NOMO-1 treated with DMSO at 0.1 percent for 48 hours (cell line): Measurements from ENCODE around the gene CACHD1.
A peak's percentile ranks its signal among the peaks of the same experiment; 100 is the strongest.

Experiments
- DNase-seq: peaks from one replicate; lab custom pipeline; 2025; ENCODE audit not compliant: unreplicated experiment; lab: John Stamatoyannopoulos, UW

The CACHD1 gene

DNA sequence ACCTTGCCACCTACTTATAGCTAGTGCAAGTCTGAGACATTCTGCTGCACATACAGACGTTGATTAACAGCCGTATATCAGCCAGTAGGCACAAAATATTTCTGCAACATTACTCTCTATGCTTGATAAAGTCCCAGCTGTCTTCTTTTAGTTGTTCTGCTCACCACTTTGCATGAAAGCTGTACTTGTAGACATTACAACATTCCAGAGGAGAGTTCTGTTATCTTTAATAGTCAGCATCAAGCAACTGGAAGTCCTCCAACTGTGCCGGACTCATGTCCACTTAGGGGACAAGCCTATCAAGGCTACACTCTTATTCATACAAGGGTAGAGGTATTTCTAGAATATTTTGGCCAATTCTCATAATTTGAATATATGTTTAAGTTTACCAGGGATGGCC, 50.0 kb downstream of the CACHD1 start:
- DNase-seq: no peak

DNA sequence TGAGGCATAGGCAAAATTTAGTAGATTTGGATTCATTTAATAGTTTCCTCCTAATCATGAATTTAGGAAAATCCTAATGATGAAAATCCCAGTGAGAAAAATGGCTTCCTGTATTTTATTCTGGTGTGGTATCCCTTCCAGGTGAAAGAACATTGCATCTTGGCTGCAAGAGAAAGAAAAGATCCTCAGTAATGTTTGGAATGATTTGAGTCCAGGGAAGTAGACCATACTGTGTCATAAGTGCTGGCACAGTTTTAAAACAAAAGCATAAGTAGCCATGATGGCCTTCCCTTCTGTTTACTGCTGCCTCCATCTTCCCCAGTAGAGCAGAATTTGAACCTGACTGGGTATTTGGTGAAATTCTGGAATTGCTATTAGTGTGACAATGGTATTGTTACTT, 52.8 kb downstream of the CACHD1 start:
- no peak for DNase-seq

DNA sequence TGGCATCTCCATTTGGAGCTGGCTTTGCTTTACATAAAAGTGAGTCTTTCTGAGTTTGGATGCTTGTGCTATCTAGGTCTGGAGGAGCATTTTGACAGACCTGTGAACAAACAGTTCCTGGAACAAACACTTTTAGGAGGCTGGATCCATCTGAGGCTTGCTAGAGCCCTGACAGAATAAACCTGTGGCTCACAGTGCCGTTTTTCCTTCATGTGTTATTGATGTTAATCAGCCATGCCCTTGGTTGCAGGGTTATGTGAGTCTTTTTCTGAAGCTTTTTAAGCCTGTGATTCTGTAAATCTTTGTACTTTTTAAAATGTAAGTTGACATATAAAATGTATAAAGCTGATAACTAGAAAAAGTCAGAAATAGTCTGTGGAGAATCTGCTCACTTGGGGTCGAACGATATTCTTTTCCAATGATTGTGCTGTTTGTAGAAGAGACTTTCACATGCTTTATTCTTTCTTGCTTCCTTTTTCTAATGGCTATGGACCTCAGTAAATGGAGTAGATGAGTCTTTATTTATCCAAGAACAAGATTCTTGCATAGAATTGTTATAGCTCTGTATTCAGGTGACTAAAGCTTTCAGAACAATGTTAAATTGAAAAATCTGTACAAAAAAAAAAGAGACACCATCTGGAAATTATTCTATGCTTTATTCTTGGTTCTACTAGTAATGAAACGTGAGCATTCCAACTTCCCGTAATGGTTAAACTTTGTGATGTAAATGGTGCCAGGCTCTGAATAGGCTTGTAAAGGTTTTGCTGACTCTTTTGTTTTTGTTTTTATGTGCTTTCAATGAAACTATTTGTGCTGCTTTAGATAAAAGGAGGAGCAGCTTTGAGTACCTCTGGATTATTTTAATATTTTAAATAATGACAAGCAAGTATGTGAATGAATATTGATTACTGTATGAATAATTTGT, 53.7 kb downstream of the CACHD1 start:
- DNase-seq: no peak

- no peak for DNase-seq
These were observed 54.7 kb downstream of the CACHD1 start for GRCh38 chr1:64524614-64525013.

DNA sequence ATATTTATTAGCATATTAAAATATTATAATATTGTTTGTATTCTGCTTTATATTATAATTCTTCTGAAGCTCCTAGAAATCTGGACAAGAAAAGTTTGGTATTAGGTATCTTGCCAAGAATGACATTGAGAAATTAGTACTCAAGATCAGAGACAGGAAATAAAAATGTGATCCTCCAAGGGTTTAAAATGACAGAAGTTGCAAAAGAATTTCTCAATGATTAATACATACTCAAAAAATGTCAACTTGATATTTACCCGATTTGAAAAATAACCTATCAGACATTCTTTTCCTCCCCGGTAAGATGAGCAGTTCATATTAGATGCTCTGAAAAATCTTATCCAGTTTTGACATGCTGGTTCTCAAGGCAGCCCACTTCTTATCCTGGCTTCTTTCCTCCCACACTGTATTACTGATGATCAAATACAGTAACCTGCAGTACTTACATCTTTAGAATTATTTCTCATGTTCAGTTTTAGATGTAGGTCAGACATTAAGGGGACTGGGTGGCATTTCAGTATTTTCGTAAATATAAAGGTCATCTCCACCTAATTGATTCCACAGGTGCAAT, 55.3 kb downstream of the CACHD1 start:
- no peak for DNase-seq

- DNase-seq: no peak
These were observed 56.4 kb downstream of the CACHD1 start for GRCh38 chr1:64526312-64526711.

- peak; percentile 53 for DNase-seq
These were observed 57.2 kb downstream of the CACHD1 start for GRCh38 chr1:64527165-64527564.

- DNase-seq: no peak
These were observed 57.9 kb downstream of the CACHD1 start for GRCh38 chr1:64527786-64528185.

- no peak for DNase-seq
These were observed 61.2 kb downstream of the CACHD1 start for GRCh38 chr1:64530969-64531692.

DNA sequence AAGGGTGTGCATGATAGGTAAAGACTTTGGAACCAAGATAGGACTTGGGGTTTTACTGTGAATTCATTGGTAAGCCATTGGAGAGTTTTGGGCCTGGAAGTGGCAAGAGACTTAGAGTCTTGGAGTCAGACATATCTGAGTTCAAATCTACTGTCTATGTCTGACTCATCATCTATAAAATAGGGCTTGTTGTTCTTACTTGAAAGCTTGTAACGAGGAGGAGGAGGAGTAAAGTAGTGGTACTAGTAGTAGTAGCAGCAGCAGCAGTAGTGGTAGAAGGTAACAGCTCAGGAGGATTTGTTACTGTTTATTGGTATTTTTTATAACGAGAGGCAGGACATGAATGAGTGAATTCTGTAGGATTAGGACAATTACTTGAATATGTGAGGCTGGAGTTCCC, 62.7 kb downstream of the CACHD1 start:
- DNase-seq: no peak

DNA sequence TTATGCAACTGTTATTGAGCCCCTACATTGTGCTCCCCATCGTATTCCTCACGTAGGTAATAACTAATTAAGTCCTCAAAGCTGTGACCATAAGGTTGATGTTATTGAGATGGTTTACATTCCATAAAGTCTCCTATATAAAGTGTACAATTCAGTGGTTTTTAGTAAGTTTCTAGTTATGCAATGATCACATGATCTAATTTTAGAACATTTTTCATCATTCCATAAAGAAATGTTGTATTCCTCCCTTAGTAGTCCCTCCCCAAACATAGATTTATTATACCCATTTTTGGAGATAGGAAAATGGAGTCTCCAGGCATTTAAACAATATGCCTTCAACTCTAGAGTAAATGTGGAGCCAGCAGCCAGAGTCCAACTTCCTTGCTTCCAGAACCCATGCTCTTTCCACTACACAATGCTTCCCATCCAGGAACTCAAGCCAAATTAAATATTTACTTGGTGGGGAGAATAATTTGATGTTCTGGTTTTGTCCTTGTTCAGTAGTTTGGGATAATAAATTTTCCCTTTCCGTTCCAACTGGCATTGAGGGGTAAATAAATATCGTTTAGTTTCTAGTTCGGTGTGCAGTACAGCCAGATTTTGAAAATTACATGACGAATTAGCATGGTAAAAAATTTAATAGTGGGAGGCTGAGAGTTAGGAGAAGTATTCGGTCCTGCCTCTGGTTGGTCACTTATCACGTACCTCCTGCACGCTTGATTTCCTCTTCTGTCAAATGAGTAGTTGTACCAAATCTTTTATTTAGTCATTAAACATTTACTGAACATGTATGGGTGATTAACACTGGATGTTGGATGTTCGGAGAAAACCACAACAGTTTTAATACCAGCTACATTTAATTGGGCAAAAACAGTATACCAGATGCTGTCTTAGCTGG, 66.3 kb downstream of the CACHD1 start:
- DNase-seq: no peak

GRCh38 chr1:64536836-64537490, 67.0 kb downstream of the CACHD1 start:
- DNase-seq: no peak

DNA sequence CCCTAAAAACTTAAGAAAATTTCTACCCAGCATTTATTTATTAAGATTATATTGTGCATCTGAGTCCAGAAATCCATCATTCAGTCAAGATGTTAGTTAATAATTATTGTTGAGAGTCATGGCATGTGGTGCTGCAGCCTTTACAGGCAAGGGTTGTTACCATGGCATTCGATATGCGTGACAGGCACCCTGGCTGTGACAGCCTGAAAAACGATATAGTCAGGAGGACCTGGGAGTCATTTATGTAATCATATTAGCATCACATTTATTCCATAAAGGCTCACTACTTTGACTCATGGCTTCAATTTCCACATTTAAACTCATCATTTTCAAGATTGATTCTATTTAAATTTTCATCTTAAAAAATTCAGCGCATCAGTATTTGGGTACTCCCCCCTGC, 68.0 kb downstream of the CACHD1 start:
- no peak for DNase-seq

DNA sequence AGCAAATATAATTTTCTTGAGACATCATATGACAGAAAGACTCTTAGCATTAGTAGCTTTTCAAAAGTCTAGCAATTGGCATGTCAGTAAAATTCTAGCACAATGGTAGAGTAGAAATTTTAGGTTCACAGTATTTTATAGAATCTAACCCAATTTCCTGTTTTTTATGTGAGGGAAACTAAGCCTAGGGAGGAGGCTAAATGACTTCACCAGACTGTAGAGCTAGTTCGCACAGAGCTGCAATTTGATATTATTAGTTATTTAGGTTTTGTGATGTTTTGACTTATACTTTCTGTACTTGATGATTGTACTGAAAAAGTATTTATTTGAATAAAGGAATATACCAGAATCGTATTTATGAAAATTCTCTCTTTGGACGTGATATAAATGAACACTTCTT, 68.5 kb downstream of the CACHD1 start:
- no peak for DNase-seq

GRCh38 chr1:64539289-64539688, 69.4 kb downstream of the CACHD1 start:
- DNase-seq: no peak

GRCh38 chr1:64539781-64540218, 69.9 kb downstream of the CACHD1 start:
- no peak for DNase-seq

DNA sequence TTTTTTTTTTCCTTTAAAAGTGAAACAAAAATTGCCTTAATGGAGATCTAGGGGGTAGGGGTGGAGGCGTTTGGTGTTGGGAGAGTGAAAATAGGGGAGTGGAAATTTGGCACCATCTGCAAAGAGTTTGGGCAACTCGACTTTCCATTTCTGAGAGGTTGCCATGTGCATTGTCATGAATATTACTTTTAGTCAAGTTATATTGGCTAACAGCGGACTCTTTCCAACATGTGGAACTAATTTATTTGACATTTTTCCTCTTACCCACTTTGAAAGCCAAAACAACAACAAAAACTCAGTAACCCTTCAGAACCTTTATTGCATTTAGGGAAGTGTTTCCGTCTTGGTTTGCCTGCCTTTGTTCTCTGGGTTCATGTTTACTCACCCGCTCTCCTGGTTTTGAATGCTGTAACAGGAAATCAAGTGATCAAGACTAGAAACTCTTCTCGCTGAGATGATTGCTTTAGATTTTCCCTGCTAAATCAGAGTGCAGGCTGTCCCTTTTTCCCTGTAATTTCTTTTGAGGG, 70.4 kb downstream of the CACHD1 start:
- no peak for DNase-seq

DNA sequence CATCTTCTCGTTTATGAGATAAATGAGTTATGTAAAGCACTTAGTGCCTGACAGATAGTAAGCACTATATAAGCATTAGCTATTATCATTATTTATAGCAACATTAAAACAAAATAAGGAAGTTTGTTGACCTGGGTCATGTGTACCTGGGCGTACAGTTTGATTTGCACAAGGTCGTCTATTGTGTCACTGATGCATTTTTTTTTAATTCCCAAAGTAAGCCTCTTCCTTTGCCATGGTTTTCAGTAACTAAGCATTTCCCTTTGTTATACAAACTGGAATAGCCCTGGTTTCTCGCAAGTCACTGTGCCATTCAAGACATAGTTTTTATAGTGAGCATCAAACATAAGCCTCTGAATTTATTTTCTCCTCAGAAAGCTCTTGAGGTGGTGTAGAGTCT, 72.2 kb downstream of the CACHD1 start:
- DNase-seq: no peak

DNA sequence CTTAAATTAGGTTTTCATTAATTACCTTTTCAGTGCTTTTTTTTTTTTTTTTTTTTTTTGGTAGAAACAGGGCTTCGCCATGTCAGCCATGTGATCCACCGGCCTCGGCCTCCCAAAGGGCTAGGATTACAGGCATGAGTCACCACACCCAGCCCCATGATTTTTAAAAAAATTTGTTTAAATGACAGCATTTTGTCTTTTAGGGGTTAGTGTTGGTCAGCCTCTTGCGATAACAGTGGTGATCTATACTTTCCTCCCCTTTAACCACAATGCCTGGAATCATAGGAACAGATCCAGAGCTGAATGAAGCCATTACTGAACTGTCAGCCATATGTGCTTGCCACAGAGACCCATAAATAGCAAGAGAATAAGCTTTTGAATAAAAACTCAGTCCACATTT, 73.9 kb downstream of the CACHD1 start:
- no peak for DNase-seq
